Endothelial cell of umbilical vein (primary cell): ENCODE results near the gene DLGAP1. TPM values are rescaled to one million over a fixed set of nuclear protein-coding genes. Genes with fewer than 3 reads are reported as not detected.

ENCODE experiments used
- BruUV-seq: library from RNA; stranded (reverse); fragments of 400-500 nt; replicated peaks from 2 replicates; lab custom pipeline; 2021; lab: Mats Ljungman, UMichigan
- CTCF ChIA-PET: fragments of 300-600, 350-600 bp; sonication (Branson Sonifier 250); formaldehyde crosslinking; loops from one replicate; lab custom pipeline; 2021; ENCODE audit warnings: antibody characterized with exemption, inconsistent platforms; lab: Charles Lee
- POLR2A ChIA-PET: fragments of 300-600, 350-600 bp; sonication (Branson Sonifier 250); formaldehyde crosslinking; loops from one replicate; lab custom pipeline; 2021; ENCODE audit warnings: antibody characterized with exemption, inconsistent platforms; lab: Charles Lee
- DNase-seq: peaks from one replicate; pipeline ENCODE4 v3.0.0-alpha.2; 2011; ENCODE audit warnings: low read depth, low spot score
- FAIRE-seq: peaks from 2 replicates; lab custom pipeline; 2011; peaks lifted over from hg19 to GRCh38; lab: Jason Lieb, UNC
- H2AFZ ChIP-seq: 2 replicates; pipeline ENCODE4 v1.6.0; 2012; ENCODE audit warnings: low read depth, low read length, control low read depth, inconsistent platforms
- H3K27ac ChIP-seq: 2 replicates; pipeline ENCODE4 v1.5.1; 2011; ENCODE audit warnings: low read depth, mild to moderate bottlenecking, control low read depth, low read length, moderate library complexity; ENCODE audit not compliant: insufficient read depth
- H3K27me3 ChIP-seq, 2 experiments: 2 replicates each; pipeline versions ENCODE4 v1.6.0 to v1.6.1; 2011; ENCODE audit warnings: low read length in 2 of 2, mixed read lengths in 1 of 2; ENCODE audit not compliant: control insufficient read depth in 2 of 2, insufficient read depth in 2 of 2
- H3K36me3 ChIP-seq, 2 experiments: 2 replicates in 1 of 2; 3 replicates in 1 of 2; pipeline ENCODE4 v1.5.1; 2011; ENCODE audit warnings: low read length in 2 of 2, mild to moderate bottlenecking in 1 of 2, moderate library complexity in 1 of 2; ENCODE audit not compliant: control insufficient read depth in 2 of 2, insufficient read depth in 2 of 2; ENCODE audit errors: extremely low read depth in 1 of 2
- H3K4me1 ChIP-seq: 3 replicates; pipeline ENCODE4 v1.5.1; 2011; ENCODE audit warnings: mild to moderate bottlenecking, low read length; ENCODE audit not compliant: control insufficient read depth, insufficient read depth; ENCODE audit errors: extremely low read depth
- H3K4me2 ChIP-seq: 2 replicates; pipeline ENCODE4 v1.6.1; 2011; ENCODE audit warnings: low read length, control low read depth, mixed read lengths; ENCODE audit not compliant: insufficient read depth
- H3K4me3 ChIP-seq, 3 experiments: fragments of 200-600 bp in 1 of 3; sonication (generic), shearing (Covaris generic) in 1 of 3; replicated peaks in 1 of 3; 2 replicates each; pipeline ENCODE4 v1.5.1; 2011 to 2016; ENCODE audit warnings: control low read depth in 3 of 3, low read length in 3 of 3, mild to moderate bottlenecking in 2 of 3, inconsistent platforms in 1 of 3, low read depth in 1 of 3, moderate library complexity in 1 of 3; ENCODE audit not compliant: insufficient read depth in 1 of 3
- H3K79me2 ChIP-seq: 2 replicates; pipeline ENCODE4 v1.6.0; 2012; ENCODE audit warnings: low read length, inconsistent platforms; ENCODE audit not compliant: control insufficient read depth, insufficient read depth
- H3K9ac ChIP-seq: replicated peaks from 2 replicates; pipeline ENCODE3; 2011; ENCODE audit warnings: low read length, control low read depth; ENCODE audit not compliant: insufficient read depth; ENCODE audit errors: extremely low read depth
- H3K9me1 ChIP-seq: replicated peaks from 3 replicates; pipeline ENCODE4 v1.6.0; 2011; ENCODE audit warnings: mild to moderate bottlenecking, low read length; ENCODE audit not compliant: control insufficient read depth, insufficient read depth; ENCODE audit errors: extremely low read depth
- H3K9me3 ChIP-seq: replicated peaks from 2 replicates; pipeline ENCODE4 v1.5.1; 2012; ENCODE audit warnings: low read length, inconsistent platforms; ENCODE audit not compliant: control insufficient read depth, insufficient read depth
- H4K20me1 ChIP-seq: replicated peaks from 2 replicates; pipeline ENCODE3; 2011; ENCODE audit warnings: mild to moderate bottlenecking, low read length; ENCODE audit not compliant: control insufficient read depth, insufficient read depth; ENCODE audit errors: extremely low read depth
- CTCF ChIP-seq, 2 donors: IDR thresholded peaks; 1 replicate in 1 of 2; 2 replicates in 1 of 2; pipeline ENCODE4 v1.5.1; 2011; ENCODE audit warnings: low read length in 2 of 2, mild to moderate bottlenecking in 2 of 2, moderate library complexity in 2 of 2, control low read depth in 1 of 2, inconsistent platforms in 1 of 2, low read depth in 1 of 2; ENCODE audit not compliant: insufficient read depth in 1 of 2; ENCODE audit errors: extremely low read depth in 1 of 2
- EZH2 ChIP-seq: IDR thresholded peaks from 2 replicates; pipeline ENCODE4 v1.6.1; 2012; ENCODE audit warnings: borderline replicate concordance, low read depth, mild to moderate bottlenecking, moderate library complexity, low read length, inconsistent platforms; ENCODE audit not compliant: severe bottlenecking
- FOS ChIP-seq: IDR thresholded peaks from 2 replicates; pipeline ENCODE4 v1.6.1; 2011; ENCODE audit warnings: mild to moderate bottlenecking, low read length, moderate library complexity, borderline replicate concordance; ENCODE audit not compliant: insufficient read depth
- GATA2 ChIP-seq: IDR thresholded peaks from 2 replicates; pipeline ENCODE4 v1.7.0; 2011; ENCODE audit warnings: low read depth, mild to moderate bottlenecking, moderate library complexity, mixed read lengths, low read length; ENCODE audit not compliant: insufficient read length, insufficient read depth
- JUN ChIP-seq: IDR thresholded peaks from 2 replicates; pipeline ENCODE4 v1.6.1; 2011; ENCODE audit warnings: borderline replicate concordance, low read depth; ENCODE audit not compliant: insufficient read length, insufficient read depth
- MAX ChIP-seq: IDR thresholded peaks from 2 replicates; pipeline ENCODE4 v1.6.1; 2011; ENCODE audit not compliant: insufficient read depth, insufficient read length
- MYC ChIP-seq: IDR thresholded peaks from one replicate; pipeline ENCODE4 v1.6.1; 2011; ENCODE audit warnings: mild to moderate bottlenecking, low read depth, low read length
- POLR2A ChIP-seq: IDR thresholded peaks from 2 replicates; pipeline ENCODE4 v1.6.1; 2012; ENCODE audit warnings: low read depth, mild to moderate bottlenecking, control low read depth, low read length
- POLR2AphosphoS5 ChIP-seq: IDR thresholded peaks from 2 replicates; pipeline ENCODE4 v1.6.1; 2012; ENCODE audit warnings: low read depth, mild to moderate bottlenecking, control low read depth, low read length, moderate library complexity; ENCODE audit not compliant: insufficient read depth
- dilution Hi-C: fragments of 300-500 bp; cut with MboI; formaldehyde crosslinking; loops from one replicate; pipeline ENCODE4 v1.15.0; 2019; ENCODE audit warnings: low sequenced_read_pairs; ENCODE audit not compliant: extremely low pct_ligation_motif_present
- intact Hi-C: fragments of 100-400 bp; cut with micrococcal nuclease; formaldehyde crosslinking; loops from one replicate; pipeline ENCODE4 v1.10.0; 2022
- polyA plus RNA-seq, 4 experiments: library from polyadenylated mRNA; depleted of rRNA in 3 of 4; stranded (reverse) in 3 of 4; unstranded in 1 of 4; fragments of >200 nt; gene quantifications; 2 replicates each; pipeline versions ENCODE4 v1.2.1 to v1.2.3, GENCODE V29; 2011 to 2012; ENCODE audit warnings: missing spikeins in 1 of 4
- total RNA-seq: library from RNA; stranded (reverse); gene quantifications from 2 replicates; pipeline ENCODE4 v1.2.3, GENCODE V29; 2021

The DLGAP1 gene
- total and polyA plus RNA-seq, 2 donors (not counting 3 experiments of a cell fraction or from before 2014, with no cell fraction given): 0.04 TPM; not detected in 1

- no peaks in the 10 kb centered on the region for H3K36me3 ChIP-seq
- intact Hi-C loops (no loop called here), dilution Hi-C loops (no loop called here)
- H3K4me3 ChIP-seq: no peak overlapping the region
- no peak overlapping the region for H2AFZ ChIP-seq
- FAIRE-seq (no peak), DNase-seq (no peak)
- no peaks in the 10 kb centered on the region for H3K27me3 ChIP-seq
- H3K9me3 ChIP-seq: no peaks in the 10 kb centered on the region
- BruUV-seq: no TSS peak
- H3K9ac ChIP-seq: no peak overlapping the region
- peaks cover 2% of the 10 kb centered on the region for H3K79me2 ChIP-seq
- ChIA-PET POLR2A (no interaction called here), CTCF (interaction anchor here (1.4 kb wide), 1 partner anchor 54 kb away, joined by 4 read pairs; no protein-coding TSS in a partner anchor)
- TF ChIP-seq EZH2 (no peak), POLR2A (no peak), CTCF (IDR thresholded peaks at IDR 0.05; ENCODE audit: extremely low read depth in 1 of 2, insufficient read depth in 1 of 2, low read depth in 1 of 2, low read length in 2 of 2) (no peak), MAX (no peak), GATA2 (no peak), FOS (no peak), MYC (no peak), POLR2AphosphoS5 (no peak), JUN (no peak)
- H3K27ac ChIP-seq: no peak overlapping the region
- H3K4me1 ChIP-seq: no peaks in the 10 kb centered on the region
- H4K20me1 ChIP-seq: no peaks in the 10 kb centered on the region
- H3K9me1 ChIP-seq: no peaks in the 10 kb centered on the region
- H3K4me2 ChIP-seq: no peak overlapping the region
Observed at GRCh38 chr18:3612315-3612714, 842.8 kb downstream of the DLGAP1 start.
